DOHH2 (cell line): ENCODE data around the gene LSM7.

Experiments used
- H3F3A ChIP-seq: fragments of 200-600 bp; sonication (generic), shearing (Covaris generic); 2 replicates; pipeline ENCODE4 v1.6.0; 2016; ENCODE audit warnings: antibody characterized with exemption, mild to moderate bottlenecking; ENCODE audit not compliant: control insufficient read depth, insufficient read depth
- H3K27ac ChIP-seq: fragments of 200-600 bp; sonication (generic); 2 replicates; pipeline ENCODE4 v1.5.1; 2014; ENCODE audit warnings: low read depth, mild to moderate bottlenecking, low read length, moderate library complexity
- H3K27me3 ChIP-seq: fragments of 200-600 bp; sonication (generic); 2 replicates; pipeline ENCODE4 v1.6.1; 2014; ENCODE audit warnings: mild to moderate bottlenecking, low read length, mixed read lengths; ENCODE audit not compliant: control insufficient read depth
- H3K36me3 ChIP-seq: fragments of 200-600 bp; sonication (generic); 2 replicates; pipeline ENCODE4 v1.6.1; 2014; ENCODE audit warnings: mild to moderate bottlenecking, low read length, moderate library complexity, mixed read lengths; ENCODE audit not compliant: control insufficient read depth
- H3K4me1 ChIP-seq: fragments of 200-600 bp; sonication (generic); 2 replicates; pipeline ENCODE4 v1.6.1; 2014; ENCODE audit warnings: mild to moderate bottlenecking, low read length, mixed read lengths; ENCODE audit not compliant: control insufficient read depth
- H3K4me2 ChIP-seq: fragments of 200-600 bp; sonication (generic); 2 replicates; pipeline ENCODE4 v1.6.0; 2014; ENCODE audit warnings: mild to moderate bottlenecking, low read length, moderate library complexity
- H3K4me3 ChIP-seq: fragments of 200-600 bp; sonication (generic); 2 replicates; pipeline ENCODE4 v1.5.1; 2014; ENCODE audit warnings: mild to moderate bottlenecking, low read length, mixed read lengths
- H3K79me2 ChIP-seq: fragments of 200-600 bp; sonication (generic); 2 replicates; pipeline ENCODE4 v1.6.1; 2014; ENCODE audit warnings: mild to moderate bottlenecking, low read length, mixed read lengths; ENCODE audit not compliant: control insufficient read depth
- H3K9me2 ChIP-seq: fragments of 200-600 bp; sonication (generic); replicated peaks from 2 replicates; pipeline ENCODE4 v1.6.1; 2014; ENCODE audit warnings: mild to moderate bottlenecking, low read length, mixed read lengths; ENCODE audit not compliant: control insufficient read depth
- H3K9me3 ChIP-seq: fragments of 200-600 bp; sonication (generic); 2 replicates; pipeline ENCODE4 v1.6.1; 2014; ENCODE audit warnings: antibody characterized with exemption, low read length, mixed read lengths; ENCODE audit not compliant: control insufficient read depth, insufficient read depth
- H4K20me1 ChIP-seq: fragments of 200-600 bp; sonication (generic); 2 replicates; pipeline ENCODE4 v1.6.0; 2014; ENCODE audit warnings: low read depth, mild to moderate bottlenecking, antibody characterized with exemption, low read length, moderate library complexity; ENCODE audit not compliant: control insufficient read depth, insufficient read depth
- EZH2phosphoT487 ChIP-seq: fragments of 200-600 bp; sonication (generic); IDR thresholded peaks from 2 replicates; pipeline ENCODE4 v1.6.1; 2017; ENCODE audit warnings: borderline replicate concordance, mild to moderate bottlenecking, antibody characterized with exemption, low read length, moderate library complexity, mixed read lengths
- TF ChIP-seq, protein P1 (sequence below): fragments of 200-600 bp; sonication (generic); IDR thresholded peaks from one replicate; pipeline ENCODE4 v1.5.1; 2014; ENCODE audit warnings: antibody characterized with exemption, mild to moderate bottlenecking, low read depth, low read length; ENCODE audit not compliant: poor library complexity, severe bottlenecking

LSM7 gene

DNA sequence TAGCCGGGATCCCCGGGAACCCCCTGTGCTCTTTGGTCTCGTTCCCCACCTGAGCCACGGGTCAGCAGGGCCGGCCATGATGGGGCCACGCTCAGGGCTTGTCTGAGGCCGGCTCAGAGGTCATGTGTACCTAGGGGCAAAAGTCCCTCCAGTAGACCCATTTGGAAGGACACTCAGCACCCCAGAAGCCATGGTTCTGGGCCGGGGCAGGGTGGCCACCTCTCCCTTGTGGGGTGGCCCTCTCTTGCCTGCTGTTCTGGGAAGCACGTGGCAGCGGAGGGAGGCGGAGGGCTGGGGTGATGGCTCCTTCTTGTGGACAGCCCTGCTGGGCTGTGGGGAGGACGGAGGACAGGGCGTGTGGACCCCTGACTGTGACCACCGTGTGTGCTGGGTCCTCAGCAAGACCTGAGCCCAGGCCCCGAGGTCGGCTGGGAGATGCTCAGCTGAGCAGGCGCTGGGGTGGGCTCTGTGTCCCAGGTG lies 40.0 kb downstream of the LSM7 start:
- peaks cover 10% of the 10 kb centered on the region for H3F3A ChIP-seq
- H3K79me2 ChIP-seq: peaks cover 36% of the 10 kb centered on the region
- H3K4me1 ChIP-seq: peaks cover 35% of the 10 kb centered on the region
- no peaks in the 10 kb centered on the region for H3K9me2 ChIP-seq
- H3K4me2 ChIP-seq: peak overlapping the region; percentile 78
- no peaks in the 10 kb centered on the region for H3K9me3 ChIP-seq
- peak overlapping the region; percentile 97 for H3K27ac ChIP-seq
- TF ChIP-seq, protein P1, sequence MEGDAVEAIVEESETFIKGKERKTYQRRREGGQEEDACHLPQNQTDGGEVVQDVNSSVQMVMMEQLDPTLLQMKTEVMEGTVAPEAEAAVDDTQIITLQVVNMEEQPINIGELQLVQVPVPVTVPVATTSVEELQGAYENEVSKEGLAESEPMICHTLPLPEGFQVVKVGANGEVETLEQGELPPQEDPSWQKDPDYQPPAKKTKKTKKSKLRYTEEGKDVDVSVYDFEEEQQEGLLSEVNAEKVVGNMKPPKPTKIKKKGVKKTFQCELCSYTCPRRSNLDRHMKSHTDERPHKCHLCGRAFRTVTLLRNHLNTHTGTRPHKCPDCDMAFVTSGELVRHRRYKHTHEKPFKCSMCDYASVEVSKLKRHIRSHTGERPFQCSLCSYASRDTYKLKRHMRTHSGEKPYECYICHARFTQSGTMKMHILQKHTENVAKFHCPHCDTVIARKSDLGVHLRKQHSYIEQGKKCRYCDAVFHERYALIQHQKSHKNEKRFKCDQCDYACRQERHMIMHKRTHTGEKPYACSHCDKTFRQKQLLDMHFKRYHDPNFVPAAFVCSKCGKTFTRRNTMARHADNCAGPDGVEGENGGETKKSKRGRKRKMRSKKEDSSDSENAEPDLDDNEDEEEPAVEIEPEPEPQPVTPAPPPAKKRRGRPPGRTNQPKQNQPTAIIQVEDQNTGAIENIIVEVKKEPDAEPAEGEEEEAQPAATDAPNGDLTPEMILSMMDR: no peak
- TF ChIP-seq EZH2phosphoT487: no peak
- peak overlapping the region; percentile 72 for H3K4me3 ChIP-seq
- no peaks in the 10 kb centered on the region for H3K27me3 ChIP-seq
- H3K36me3 ChIP-seq: peaks cover 17% of the 10 kb centered on the region
- H4K20me1 ChIP-seq: no peaks in the 10 kb centered on the region

DNA sequence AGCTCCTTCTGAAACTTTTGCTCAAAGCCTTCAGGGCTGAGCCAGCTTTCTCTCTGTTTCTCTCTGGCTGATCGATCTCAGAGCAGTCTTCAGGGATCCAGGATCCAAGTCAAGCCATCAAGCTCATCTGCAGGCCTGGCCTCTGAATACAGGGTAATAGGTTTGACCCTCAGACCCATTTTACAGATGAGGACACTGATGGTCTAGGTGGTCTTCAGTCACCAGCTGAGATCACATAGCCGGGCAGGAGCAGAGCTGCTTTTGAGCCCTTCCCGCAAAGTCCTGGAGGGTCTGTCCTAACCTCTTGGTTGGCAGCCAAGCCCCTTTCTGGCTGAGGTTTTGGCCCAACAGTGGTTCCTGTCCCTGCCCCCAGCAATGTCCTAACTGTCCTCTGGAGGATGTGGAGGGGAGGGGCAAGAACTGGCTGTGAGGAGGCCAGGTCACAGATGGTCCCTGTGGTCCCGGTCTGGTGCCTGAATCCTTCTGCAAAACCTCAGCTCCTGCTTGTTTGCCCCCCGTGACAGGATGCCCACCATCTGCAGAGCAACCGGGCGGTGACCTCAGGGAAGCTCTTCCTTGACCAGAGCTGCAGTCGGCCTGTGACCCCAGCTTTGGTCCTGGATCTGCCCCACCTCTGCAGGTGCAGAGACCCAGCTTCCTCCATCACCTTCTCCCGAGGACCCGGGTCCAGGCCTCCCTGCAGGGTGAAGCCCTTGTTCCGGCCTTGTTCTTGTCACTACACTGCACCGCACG lies 40.6 kb downstream of the LSM7 start:
- H3K27ac ChIP-seq: no peak overlapping the region
- H3K4me2 ChIP-seq: peak overlapping the region; percentile 78; the same call in 1 of the 2 replicates

DNA sequence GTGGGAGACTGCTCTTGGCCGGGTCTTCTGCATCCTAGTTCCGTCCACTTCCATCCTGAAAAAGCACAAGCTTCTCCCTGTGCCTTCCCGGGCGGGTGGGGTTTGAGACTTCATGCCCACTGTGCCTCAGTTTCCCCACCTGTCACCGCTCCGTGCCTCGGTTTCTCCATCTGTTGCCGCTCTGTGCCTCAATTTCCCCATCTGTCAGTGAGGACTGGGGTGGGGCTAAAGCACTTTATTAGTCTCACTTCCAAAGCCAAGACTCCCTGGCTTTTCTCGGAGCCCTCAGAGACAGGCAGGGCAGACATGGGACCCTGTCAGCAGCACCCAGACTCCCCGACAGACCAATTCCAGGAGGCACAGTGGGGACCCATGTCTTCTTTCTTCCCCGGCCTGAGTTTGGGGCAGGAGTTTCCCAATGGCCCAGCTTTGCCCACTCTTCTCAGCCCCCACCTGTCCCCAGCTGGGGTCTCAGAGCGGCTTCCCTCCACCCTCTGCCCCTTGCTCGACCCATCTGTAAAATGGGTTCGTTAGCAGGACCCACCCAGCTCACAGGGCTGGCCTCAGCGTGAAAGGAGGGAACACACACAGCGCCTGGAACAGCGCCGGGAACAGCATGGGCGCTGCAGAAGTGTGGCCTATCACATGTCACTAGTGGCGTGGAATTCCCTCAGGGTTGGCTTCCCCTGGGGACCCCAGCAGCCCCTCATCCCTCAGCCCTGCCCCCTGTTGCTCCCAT lies 41.8 kb downstream of the LSM7 start:
- Histone ChIP-seq H3K4me3 (no peak overlapping the region), H4K20me1 (no peaks in the 10 kb centered on the region), H3K4me2 (no peak overlapping the region), H3K36me3 (peaks cover 8% of the 10 kb centered on the region), H3K9me3 (no peaks in the 10 kb centered on the region), H3K79me2 (peaks cover 22% of the 10 kb centered on the region), H3K27me3 (peaks cover 13% of the 10 kb centered on the region), H3K27ac (no peak overlapping the region), H3K4me1 (peaks cover 49% of the 10 kb centered on the region), H3F3A (peaks cover 10% of the 10 kb centered on the region), H3K9me2 (no peaks in the 10 kb centered on the region)
- TF ChIP-seq, protein P1: no peak
- TF ChIP-seq EZH2phosphoT487: no peak

More for the DNA sequence above, 40.6 kb downstream of the LSM7 start:
- Histone ChIP-seq H3K4me3 (no peak overlapping the region), H4K20me1 (no peaks in the 10 kb centered on the region), H3K27me3 (peaks cover 3% of the 10 kb centered on the region; the same call in 1 of the 2 replicates), H3K4me1 (peaks cover 37% of the 10 kb centered on the region), H3K9me3 (no peaks in the 10 kb centered on the region), H3F3A (peaks cover 10% of the 10 kb centered on the region), H3K9me2 (no peaks in the 10 kb centered on the region), H3K36me3 (peaks cover 15% of the 10 kb centered on the region), H3K79me2 (peaks cover 33% of the 10 kb centered on the region)
- TF ChIP-seq, protein P1: no peak
- no peak for TF ChIP-seq EZH2phosphoT487
